Uterus (tissue), 4 donors: ENCODE measurements around the gene MAPKAPK3. TPM values are rescaled to one million over a fixed set of nuclear protein-coding genes. Genes with fewer than 3 reads are reported as not detected.

Experiments
- DNase-seq, 2 donors: peaks; one replicate each; pipeline ENCODE4 v3.0.0-alpha.2; 2019 to 2020
- H3K27ac ChIP-seq, 2 donors: fragments of 200-600 bp; sonication (generic); 1 replicate in 1 of 2; 2 replicates in 1 of 2; pipeline ENCODE4 v1.5.1; 2016 to 2018
- H3K27me3 ChIP-seq, 2 donors: fragments of 200-600 bp; sonication (generic); one replicate each; pipeline ENCODE4 v1.5.1; 2018 to 2019; ENCODE audit warnings: control low read depth in 1 of 2
- H3K36me3 ChIP-seq, 2 donors: fragments of 200-600 bp; sonication (generic); one replicate each; pipeline ENCODE4 v1.5.1; 2019; ENCODE audit warnings: control low read depth in 1 of 2
- H3K4me1 ChIP-seq, 2 donors: fragments of 200-600 bp; sonication (generic); one replicate each; pipeline ENCODE4 v1.5.1; 2018 to 2019; ENCODE audit warnings: control low read depth in 1 of 2
- H3K4me3 ChIP-seq, 2 donors: fragments of 200-600 bp; sonication (generic); 1 replicate in 1 of 2; 2 replicates in 1 of 2; pipeline ENCODE4 v1.5.1; 2018 to 2019; ENCODE audit warnings: mild to moderate bottlenecking in 1 of 2
- H3K9me3 ChIP-seq, 2 donors: fragments of 200-600 bp; sonication (generic); one replicate each; pipeline ENCODE4 v1.5.1; 2019; ENCODE audit warnings: control low read depth in 1 of 2
- CTCF ChIP-seq, 4 experiments: fragments of 200-600 bp in 2 of 4; fragments of 450-650 bp in 2 of 4; sonication (generic) in 2 of 4; IDR thresholded peaks; one replicate each; pipeline ENCODE4 v1.5.1; 2016 to 2019; ENCODE audit warnings: antibody characterized with exemption in 4 of 4, mild to moderate bottlenecking in 2 of 4, moderate library complexity in 1 of 4
- POLR2A ChIP-seq, 2 donors: fragments of 450-650 bp; IDR thresholded peaks; one replicate each; pipeline ENCODE4 v1.6.1; 2016; ENCODE audit warnings: antibody characterized with exemption in 2 of 2, mild to moderate bottlenecking in 1 of 2, moderate library complexity in 1 of 2
- intact Hi-C: fragments of 100-400 bp; cut with DNase I; formaldehyde crosslinking; loops from one replicate; pipeline ENCODE4 v1.15.1; 2023; ENCODE audit warnings: low total_unique reads
- total RNA-seq, 4 donors: library from RNA; depleted of rRNA in 3 of 4; stranded (reverse); fragments of >200 nt in 3 of 4; gene quantifications; one replicate each; pipeline versions ENCODE4 v1.1.0 to v1.2.4, GENCODE V29; 2014 to 2023
- donor health status: DM: yes; HTN: yes; CAD: no.

The MAPKAPK3 gene
- total RNA-seq, 4 donors from 2014 or later: 22.0 to 39.1 (median 29.0) TPM

- peak; percentile 83 to 85 for DNase-seq
- intact Hi-C loops: no loop called here
- Histone ChIP-seq H3K27ac (peak overlapping the region; percentile 75 to 81), H3K4me1 (peaks cover 0 to 12% of the 10 kb centered on the region in 2 donors), H3K9me3 (no peaks in the 10 kb centered on the region), H3K36me3 (no peaks in the 10 kb centered on the region), H3K4me3 (peak overlapping the region; percentile 62 to 83), H3K27me3 (no peaks in the 10 kb centered on the region)
- TF ChIP-seq POLR2A (IDR thresholded peaks at IDR 0.05) (no peak), CTCF (IDR thresholded peaks at IDR 0.05) (peak; percentile 98 to 99 (median 99))
These were observed 765 bp upstream of the MAPKAPK3 start for GRCh38 chr3:50616003-50616769.

- Histone ChIP-seq H3K27ac (peak overlapping the region; percentile 75 to 81), H3K4me3 (peak overlapping the region; percentile 62 to 83), H3K4me1 (peaks cover 0 to 12% of the 10 kb centered on the region in 2 donors), H3K27me3 (no peaks in the 10 kb centered on the region), H3K9me3 (no peaks in the 10 kb centered on the region), H3K36me3 (no peaks in the 10 kb centered on the region)
- intact Hi-C loops: no loop called here
- TF ChIP-seq CTCF (IDR thresholded peaks at IDR 0.05) (peak in 3 of 4 experiments; percentile 1 to 23 (median 13)), POLR2A (IDR thresholded peaks at IDR 0.05) (peak; percentile 9 to 27)
- DNase-seq: peak; percentile 93 to 96
These were observed 218 bp upstream of the MAPKAPK3 start for GRCh38 chr3:50616770-50617095.

GRCh38 chr3:50617911-50618481, 1.0 kb downstream of the MAPKAPK3 start:
- peaks cover 0 to 10% of the 10 kb centered on the region in 2 donors for H3K4me1 ChIP-seq
- intact Hi-C loops: no loop called here

GRCh38 chr3:50620420-50620819, 3.5 kb downstream of the MAPKAPK3 start:
- TF ChIP-seq POLR2A (IDR thresholded peaks at IDR 0.05) (no peak), CTCF (IDR thresholded peaks at IDR 0.05) (no peak)
- intact Hi-C loops: no loop called here
- H3K36me3 ChIP-seq: no peaks in the 10 kb centered on the region
- no peak for DNase-seq
- peaks cover 0 to 14% of the 10 kb centered on the region in 2 donors for H3K4me1 ChIP-seq
- H3K9me3 ChIP-seq: no peaks in the 10 kb centered on the region
- H3K27ac ChIP-seq: no peak overlapping the region
- H3K4me3 ChIP-seq: no peak overlapping the region
- no peaks in the 10 kb centered on the region for H3K27me3 ChIP-seq

More at GRCh38 chr3:50617911-50618481, 1.0 kb downstream of the MAPKAPK3 start:
- DNase-seq: no peak
- TF ChIP-seq CTCF (IDR thresholded peaks at IDR 0.05): no peak
- H3K27me3 ChIP-seq: no peaks in the 10 kb centered on the region
- peak overlapping the region; percentile 62 to 83 for H3K4me3 ChIP-seq
- H3K9me3 ChIP-seq: no peaks in the 10 kb centered on the region
- H3K27ac ChIP-seq: peak overlapping the region; percentile 75 to 81
- H3K36me3 ChIP-seq: no peaks in the 10 kb centered on the region

- Histone ChIP-seq H3K4me3 (no peak overlapping the region), H3K9me3 (no peaks in the 10 kb centered on the region), H3K27me3 (no peaks in the 10 kb centered on the region), H3K4me1 (peaks cover 0 to 14% of the 10 kb centered on the region in 2 donors), H3K36me3 (no peaks in the 10 kb centered on the region), H3K27ac (no peak overlapping the region)
- intact Hi-C loops: no loop called here
- DNase-seq: no peak
- TF ChIP-seq CTCF (IDR thresholded peaks at IDR 0.05) (no peak), POLR2A (IDR thresholded peaks at IDR 0.05) (no peak)
These were observed 3.9 kb downstream of the MAPKAPK3 start for GRCh38 chr3:50620820-50621219.
